HepG2 (cell line): ENCODE data around the gene TPRN.

Experiments used
- CTCF ChIP-seq: sonication (generic); formaldehyde crosslinking; IDR thresholded peaks from 2 replicates; pipeline ENCODE4 v1.5.0; 2020; ENCODE audit warnings: mild to moderate bottlenecking, missing genetic modification reagents, moderate library complexity
- DBP ChIP-seq: sonication (generic); formaldehyde crosslinking; IDR thresholded peaks from 2 replicates; pipeline ENCODE4 v1.4.0; 2020; ENCODE audit warnings: missing genetic modification reagents; ENCODE audit errors: not compliant biosample characterization
- E2F1 ChIP-seq: sonication (generic); formaldehyde crosslinking; IDR thresholded peaks from 2 replicates; pipeline ENCODE4 v1.5.0; 2020; ENCODE audit warnings: missing genetic modification reagents
- MEIS2 ChIP-seq: sonication (generic); formaldehyde crosslinking; IDR thresholded peaks from 2 replicates; pipeline ENCODE4 v1.9.0; 2021; ENCODE audit warnings: mild to moderate bottlenecking, missing genetic modification reagents
- NONO ChIP-seq, 2 experiments: fragments of 450-650 bp in 1 of 2; sonication (generic) in 1 of 2; formaldehyde crosslinking in 1 of 2; IDR thresholded peaks in 1 of 2; conservative IDR thresholded peaks in 1 of 2; 2 replicates each; pipeline versions ENCODE4 v1.6.1 to v1.8.0; 2017 to 2022; ENCODE audit warnings: mild to moderate bottlenecking in 1 of 2, missing genetic modification reagents in 1 of 2, moderate library complexity in 1 of 2
- RBAK ChIP-seq: sonication (generic); formaldehyde crosslinking; IDR thresholded peaks from 2 replicates; pipeline ENCODE4 v1.5.1; 2020; ENCODE audit warnings: mild to moderate bottlenecking, missing genetic modification reagents
- ZFP37 ChIP-seq: sonication (generic); formaldehyde crosslinking; IDR thresholded peaks from 2 replicates; pipeline ENCODE4 v1.4.0; 2020; ENCODE audit warnings: missing genetic modification reagents, borderline replicate concordance
- ZNF101 ChIP-seq: sonication (generic); formaldehyde crosslinking; IDR thresholded peaks from 2 replicates; pipeline ENCODE4 v1.4.0; 2020; ENCODE audit warnings: mild to moderate bottlenecking, low read depth, missing genetic modification reagents, borderline replicate concordance
- ZNF256 ChIP-seq: sonication (generic); formaldehyde crosslinking; conservative IDR thresholded peaks from 2 replicates; pipeline ENCODE4 v1.4.0; 2020; ENCODE audit warnings: missing genetic modification reagents
- ZNF350 ChIP-seq: sonication (generic); formaldehyde crosslinking; IDR thresholded peaks from 2 replicates; pipeline ENCODE4 v1.4.0; 2020; ENCODE audit warnings: mild to moderate bottlenecking, low read depth, missing genetic modification reagents, borderline replicate concordance

- TF ChIP-seq CTCF (CRISPR knock-in tag) (0 out of 2 replicates have a peak, but pooled peaks have one; percentile 16), NONO (IDR thresholded peaks at IDR 0.05) (no peak), NONO (CRISPR knock-in tag; conservative IDR thresholded peaks at IDR 0.05) (no peak), MEIS2 (CRISPR knock-in tag) (no peak), ZFP37 (CRISPR knock-in tag) (no peak), E2F1 (no peak), ZNF350 (CRISPR knock-in tag) (no peak), DBP (CRISPR knock-in tag) (no peak), ZNF256 (CRISPR knock-in tag) (no peak), ZNF101 (CRISPR knock-in tag) (no peak), RBAK (CRISPR knock-in tag) (no peak)
These were observed 29.2 kb downstream of the TPRN start for GRCh38 chr9:137171149-137171900.
